ENCODE data around the gene EBLN2.
"Not testable (repeated sequence)": the region's sequence is repeated elsewhere in the genome, so short reads cannot be mapped to it uniquely, and the experiment has no call there.

The EBLN2 gene

DNA sequence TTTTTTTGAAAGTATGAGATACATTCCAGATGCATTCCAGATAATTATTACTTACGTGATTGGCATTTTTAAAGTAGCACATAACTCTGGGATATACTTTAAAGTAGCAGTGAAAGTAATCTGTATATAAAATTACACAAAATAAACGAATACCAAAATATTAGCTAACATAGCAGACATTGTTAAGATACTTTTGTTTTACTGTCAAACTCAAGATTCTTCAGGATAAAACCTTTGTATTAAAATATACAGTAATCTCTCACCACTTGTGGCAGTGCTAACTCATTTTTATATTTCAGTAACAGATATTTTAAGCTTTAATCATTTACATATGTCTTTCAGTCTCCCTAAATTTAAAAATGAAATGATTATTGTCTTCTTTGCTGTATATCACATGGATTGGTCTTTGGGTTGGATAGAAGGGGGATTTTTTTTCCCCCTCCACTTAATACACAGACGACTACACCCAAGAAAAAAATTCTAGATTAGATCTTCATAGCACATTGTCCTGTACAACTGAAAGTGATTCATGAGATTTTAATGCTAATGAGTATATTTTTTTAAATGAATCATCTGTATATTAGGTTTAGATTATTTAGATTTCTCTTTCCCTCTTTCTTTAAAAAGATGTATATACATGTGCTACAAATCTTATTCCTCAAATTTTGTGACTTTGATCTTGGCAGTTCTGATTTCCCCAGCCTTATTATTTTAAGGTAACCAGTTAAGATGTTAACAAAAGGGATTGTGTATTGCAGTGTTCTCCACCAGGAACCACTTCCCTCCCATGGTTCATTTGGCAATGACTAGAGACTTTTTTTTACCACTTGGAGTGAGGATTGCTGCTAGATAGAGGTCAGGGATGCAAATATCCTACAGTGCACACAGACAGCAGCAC, 24.5 kb upstream of the EBLN2 start:
- Histone ChIP-seq H3K9ac (ENCODE audit: low read length) (no peak overlapping the region), H3K4me1 (ENCODE audit: control insufficient read depth, insufficient read depth, low read length) (peaks cover 23% of the 10 kb centered on the region)

DNA sequence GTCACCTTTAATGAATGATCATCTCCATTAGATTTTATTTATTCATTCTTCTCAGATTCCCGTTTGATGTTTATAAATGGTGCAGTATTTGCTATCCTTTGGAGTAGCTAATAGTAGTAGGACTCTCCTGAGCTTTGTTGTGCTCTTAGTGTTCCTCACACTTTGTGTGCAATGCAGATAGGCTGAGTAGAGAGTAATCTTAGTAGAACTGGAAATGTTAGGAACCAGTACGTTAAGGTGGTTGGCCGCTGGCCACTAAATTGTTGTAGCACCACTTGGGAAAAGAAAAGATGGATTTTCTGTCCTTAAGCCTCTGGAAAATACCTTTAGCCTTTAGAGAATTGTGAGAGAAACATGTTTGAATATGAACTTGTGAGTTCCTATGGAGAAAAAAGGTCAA, 19.9 kb upstream of the EBLN2 start:
- no peaks in the 10 kb centered on the region for H3K27me3 ChIP-seq (ENCODE audit: control insufficient read depth, insufficient read depth, low read length)
- H3K4me1 ChIP-seq (ENCODE audit: control insufficient read depth, insufficient read depth, low read length), result peaks cover 23% of the 10 kb centered on the region
- no peaks in the 10 kb centered on the region for H3K9me3 ChIP-seq (ENCODE audit: control insufficient read depth, low read length)
- no peaks in the 10 kb centered on the region for H3K36me3 ChIP-seq (ENCODE audit: control insufficient read depth, insufficient read depth, low read length)
- no peak overlapping the region for H3K9ac ChIP-seq (ENCODE audit: low read length)
- H3K4me3 ChIP-seq (ENCODE audit: low read length), result no peak overlapping the region

More for the DNA sequence above, 24.5 kb upstream of the EBLN2 start:
- H3K9me3 ChIP-seq (ENCODE audit: control insufficient read depth, low read length), result no peaks in the 10 kb centered on the region
- H3K27me3 ChIP-seq (ENCODE audit: control insufficient read depth, insufficient read depth, low read length), result no peaks in the 10 kb centered on the region
- no peak overlapping the region for H3K4me3 ChIP-seq (ENCODE audit: low read length)
- H3K36me3 ChIP-seq (ENCODE audit: control insufficient read depth, insufficient read depth, low read length), result no peaks in the 10 kb centered on the region

DNA sequence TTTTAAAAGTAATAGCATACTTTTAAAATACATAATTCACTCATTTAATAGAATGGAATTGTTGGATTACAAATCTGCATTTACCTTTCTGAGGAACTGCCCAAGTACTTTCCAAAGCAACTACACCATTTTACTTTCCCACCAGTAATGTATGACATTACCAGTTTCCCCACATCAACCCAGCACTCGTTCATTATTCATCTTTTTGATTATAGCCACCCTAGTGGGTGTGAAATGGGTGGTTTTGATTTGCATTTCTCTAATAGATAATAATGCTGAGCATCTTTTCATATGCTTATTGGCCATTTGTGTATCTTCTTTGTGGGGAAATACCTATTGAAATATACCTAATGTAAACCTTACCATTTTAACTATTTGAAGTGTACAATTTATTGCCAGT, 18.0 kb upstream of the EBLN2 start:
- no peaks in the 10 kb centered on the region for H3K36me3 ChIP-seq (ENCODE audit: control insufficient read depth, insufficient read depth, low read length)
- H3K9me3 ChIP-seq (ENCODE audit: control insufficient read depth, low read length), result no peaks in the 10 kb centered on the region
- no peaks in the 10 kb centered on the region for H3K27me3 ChIP-seq (ENCODE audit: control insufficient read depth, insufficient read depth, low read length)
- H3K9ac ChIP-seq (ENCODE audit: low read length), result no peak overlapping the region
- H3K4me1 ChIP-seq (ENCODE audit: control insufficient read depth, insufficient read depth, low read length), result peaks cover 5% of the 10 kb centered on the region
- H3K4me3 ChIP-seq (ENCODE audit: low read length), result no peak overlapping the region

DNA sequence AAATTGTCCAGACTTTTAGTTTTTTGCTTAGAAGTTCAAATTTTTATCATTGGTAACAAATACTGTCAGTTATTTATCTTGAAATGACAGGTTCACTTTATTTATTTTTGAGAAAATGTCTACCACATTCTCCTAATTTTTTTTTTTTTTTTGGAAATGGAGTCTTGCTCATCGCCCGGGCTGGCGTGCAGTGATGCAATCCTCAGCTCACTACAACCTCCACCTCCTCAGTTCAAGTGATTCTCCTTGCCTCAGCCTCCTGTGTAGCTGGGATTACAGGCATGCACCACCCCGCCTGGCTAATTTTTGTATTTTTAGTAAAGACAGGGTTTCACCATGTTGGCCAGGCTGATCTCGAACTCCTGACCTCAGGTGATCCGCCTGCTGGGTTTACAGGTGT, 16.1 kb upstream of the EBLN2 start:
- H3K4me3 ChIP-seq (ENCODE audit: low read length), result no peak overlapping the region
- no peaks in the 10 kb centered on the region for H3K4me1 ChIP-seq (ENCODE audit: control insufficient read depth, insufficient read depth, low read length)
- H3K9me3 ChIP-seq (ENCODE audit: control insufficient read depth, low read length), result no peaks in the 10 kb centered on the region
- H3K36me3 ChIP-seq (ENCODE audit: control insufficient read depth, insufficient read depth, low read length), result no peaks in the 10 kb centered on the region
- H3K27me3 ChIP-seq (ENCODE audit: control insufficient read depth, insufficient read depth, low read length), result no peaks in the 10 kb centered on the region
- no peak overlapping the region for H3K9ac ChIP-seq (ENCODE audit: low read length)

DNA sequence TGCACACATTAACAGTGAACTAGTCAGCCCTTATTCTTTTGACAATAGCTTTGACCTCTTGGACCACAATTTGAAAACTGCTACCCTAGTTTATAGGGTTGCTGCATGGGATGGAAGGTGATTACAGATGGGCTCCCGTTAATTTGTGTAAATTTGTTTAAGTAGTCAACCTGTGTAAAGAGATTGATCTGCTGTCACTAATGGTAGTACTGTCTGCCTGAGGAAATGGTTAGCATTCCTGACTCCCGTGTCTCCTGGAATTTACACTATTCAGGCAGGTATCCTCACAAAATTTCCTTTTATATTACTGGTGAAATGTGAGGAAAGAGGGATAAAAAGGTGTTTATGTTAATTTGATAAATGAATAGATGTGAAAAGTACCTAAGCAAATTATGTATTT, 15.3 kb upstream of the EBLN2 start:
- H3K4me1 ChIP-seq (ENCODE audit: control insufficient read depth, insufficient read depth, low read length), result no peaks in the 10 kb centered on the region
- H3K9me3 ChIP-seq (ENCODE audit: control insufficient read depth, low read length), result no peaks in the 10 kb centered on the region
- H3K9ac ChIP-seq (ENCODE audit: low read length), result no peak overlapping the region
- H3K27me3 ChIP-seq (ENCODE audit: control insufficient read depth, insufficient read depth, low read length), result no peaks in the 10 kb centered on the region
- H3K4me3 ChIP-seq (ENCODE audit: low read length), result no peak overlapping the region
- no peaks in the 10 kb centered on the region for H3K36me3 ChIP-seq (ENCODE audit: control insufficient read depth, insufficient read depth, low read length)

DNA sequence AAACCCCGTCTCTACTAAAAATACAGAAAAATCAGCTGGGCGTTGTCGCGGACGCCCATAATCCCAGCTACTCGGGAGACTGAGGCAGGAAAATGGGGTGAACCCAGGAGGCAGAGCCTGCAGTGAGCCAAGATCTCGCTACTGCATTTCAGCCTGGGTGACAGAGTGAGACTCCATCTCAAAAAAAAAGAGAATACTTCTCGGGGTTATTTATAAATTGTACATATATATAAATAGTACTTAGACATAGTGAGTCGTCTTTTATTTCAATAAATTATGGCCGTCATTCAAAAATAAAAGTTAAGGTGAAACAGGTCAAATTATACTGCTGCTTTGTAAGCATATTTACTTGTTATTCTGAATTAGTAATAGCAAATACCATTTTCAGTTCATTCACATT, 12.1 kb upstream of the EBLN2 start:
- H3K27me3 ChIP-seq (ENCODE audit: control insufficient read depth, insufficient read depth, low read length), result no peaks in the 10 kb centered on the region
- H3K9me3 ChIP-seq (ENCODE audit: control insufficient read depth, low read length), result no peaks in the 10 kb centered on the region
- H3K36me3 ChIP-seq (ENCODE audit: control insufficient read depth, insufficient read depth, low read length), result no peaks in the 10 kb centered on the region
- no peak overlapping the region for H3K9ac ChIP-seq (ENCODE audit: low read length)
- H3K4me3 ChIP-seq (ENCODE audit: low read length), result no peak overlapping the region
- H3K4me1 ChIP-seq (ENCODE audit: control insufficient read depth, insufficient read depth, low read length), result no peaks in the 10 kb centered on the region

DNA sequence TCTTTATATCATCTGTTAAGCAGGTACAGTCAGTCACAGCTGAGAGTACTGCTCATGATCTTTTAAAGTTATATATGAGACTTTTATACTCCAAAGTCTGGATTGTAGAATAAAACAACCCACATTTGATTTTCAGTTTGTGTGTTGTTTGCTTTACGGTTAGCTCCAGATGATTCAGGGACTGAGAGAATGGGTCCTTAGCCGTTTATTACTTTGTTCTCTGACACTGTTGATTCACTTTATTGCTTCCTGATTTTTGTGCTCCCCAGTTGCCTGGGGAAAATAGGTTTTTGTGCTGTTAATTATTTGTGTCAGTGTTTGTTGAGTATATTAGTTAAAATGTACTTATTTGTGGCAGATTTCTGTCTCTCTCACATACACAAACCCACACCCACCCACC, 8.6 kb upstream of the EBLN2 start:
- H3K9ac ChIP-seq (ENCODE audit: low read length), result no peak overlapping the region
- H3K9me3 ChIP-seq (ENCODE audit: control insufficient read depth, low read length), result no peaks in the 10 kb centered on the region
- H3K27me3 ChIP-seq (ENCODE audit: control insufficient read depth, insufficient read depth, low read length), result no peaks in the 10 kb centered on the region
- H3K4me1 ChIP-seq (ENCODE audit: control insufficient read depth, insufficient read depth, low read length), result no peaks in the 10 kb centered on the region
- H3K36me3 ChIP-seq (ENCODE audit: control insufficient read depth, insufficient read depth, low read length), result no peaks in the 10 kb centered on the region
- no peak overlapping the region for H3K4me3 ChIP-seq (ENCODE audit: low read length)

DNA sequence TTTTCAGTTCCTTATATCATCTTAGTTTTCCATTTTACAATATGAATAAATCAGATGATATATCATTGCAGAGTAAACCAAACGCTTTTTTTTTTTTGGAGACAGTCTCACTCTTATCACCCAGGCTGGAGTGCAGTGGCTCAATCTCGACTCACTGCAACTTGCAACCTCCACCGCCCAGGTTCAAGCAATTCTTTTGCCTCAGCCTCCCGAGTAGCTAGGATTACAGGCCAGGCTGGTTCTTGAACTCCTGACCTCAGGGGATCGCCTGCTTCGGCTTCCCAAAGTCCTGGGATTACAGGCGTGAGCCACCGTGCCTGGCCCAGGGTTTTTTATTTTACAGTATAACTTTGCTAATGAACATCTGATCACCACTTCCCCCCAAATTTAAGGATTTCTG, 5.9 kb upstream of the EBLN2 start:
- Histone ChIP-seq H3K4me1 (ENCODE audit: control insufficient read depth, insufficient read depth, low read length) (no peaks in the 10 kb centered on the region), H3K9ac (ENCODE audit: low read length) (no peak overlapping the region), H3K27me3 (ENCODE audit: control insufficient read depth, insufficient read depth, low read length) (no peaks in the 10 kb centered on the region), H3K36me3 (ENCODE audit: control insufficient read depth, insufficient read depth, low read length) (no peaks in the 10 kb centered on the region), H3K9me3 (ENCODE audit: control insufficient read depth, low read length) (no peaks in the 10 kb centered on the region), H3K4me3 (ENCODE audit: low read length) (no peak overlapping the region)

DNA sequence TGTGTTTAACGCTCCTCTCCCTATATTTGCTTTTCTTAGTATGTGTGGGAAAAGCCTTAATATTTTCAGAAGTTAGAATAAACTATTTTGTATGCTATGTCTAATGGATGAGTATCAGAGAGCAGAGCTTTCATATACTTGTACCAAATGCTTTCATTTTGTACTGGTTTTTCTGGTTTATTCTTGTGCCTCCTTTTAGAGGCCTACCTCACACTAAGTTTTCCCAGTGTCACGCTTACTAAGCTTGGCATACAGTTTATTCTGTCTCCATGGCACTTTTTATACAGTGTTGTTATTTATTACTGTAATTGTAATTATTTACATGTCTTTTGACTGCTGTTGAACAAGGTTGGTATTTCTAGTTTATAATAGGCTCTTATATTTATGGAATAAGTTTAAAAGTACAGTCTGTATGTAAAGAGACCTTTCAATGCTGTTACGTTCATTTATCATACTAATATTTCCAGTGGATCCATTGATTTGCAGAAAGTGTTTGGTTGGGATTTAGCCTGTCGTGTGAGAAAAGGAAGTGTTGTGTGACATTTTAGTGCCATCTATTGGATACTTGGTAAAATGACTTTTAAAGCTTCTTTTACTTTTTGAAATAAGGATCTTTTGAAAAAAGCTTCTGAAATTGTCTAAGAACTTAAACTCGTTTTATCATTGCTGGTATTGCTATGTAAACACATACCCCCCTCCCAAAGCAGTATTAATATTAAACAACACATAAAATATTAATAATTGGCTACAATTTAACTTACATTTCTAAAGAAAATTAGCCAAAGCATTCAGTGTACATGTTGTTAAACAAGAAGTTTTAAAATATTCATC, 5.2 kb upstream of the EBLN2 start:
- H3K9ac ChIP-seq (ENCODE audit: low read length), result no peak overlapping the region
- H3K4me1 ChIP-seq (ENCODE audit: control insufficient read depth, insufficient read depth, low read length), result no peaks in the 10 kb centered on the region
- no peaks in the 10 kb centered on the region for H3K9me3 ChIP-seq (ENCODE audit: control insufficient read depth, low read length)
- no peaks in the 10 kb centered on the region for H3K36me3 ChIP-seq (ENCODE audit: control insufficient read depth, insufficient read depth, low read length)
- H3K4me3 ChIP-seq (ENCODE audit: low read length), result no peak overlapping the region
- H3K27me3 ChIP-seq (ENCODE audit: control insufficient read depth, insufficient read depth, low read length), result no peaks in the 10 kb centered on the region

DNA sequence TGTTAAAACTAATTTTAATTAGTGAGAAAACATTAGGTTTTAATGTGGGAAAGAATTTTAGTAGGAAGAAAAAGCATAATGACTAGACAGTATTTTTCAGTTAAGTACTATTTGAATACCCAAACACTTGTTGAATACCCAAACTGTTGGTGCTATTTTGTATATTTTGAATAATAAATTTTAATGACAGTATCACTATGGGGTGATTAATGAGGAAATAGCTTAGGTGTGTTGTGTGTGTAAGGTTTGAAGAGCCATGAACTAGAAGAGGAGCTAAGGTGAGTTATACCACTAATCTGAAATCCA, 4.7 kb upstream of the EBLN2 start:
- Histone ChIP-seq H3K27me3 (ENCODE audit: control insufficient read depth, insufficient read depth, low read length) (no peaks in the 10 kb centered on the region), H3K4me3 (ENCODE audit: low read length) (no peak overlapping the region), H3K9me3 (ENCODE audit: control insufficient read depth, low read length) (no peaks in the 10 kb centered on the region), H3K36me3 (ENCODE audit: control insufficient read depth, insufficient read depth, low read length) (no peaks in the 10 kb centered on the region), H3K4me1 (ENCODE audit: control insufficient read depth, insufficient read depth, low read length) (no peaks in the 10 kb centered on the region), H3K9ac (ENCODE audit: low read length) (no peak overlapping the region)

DNA sequence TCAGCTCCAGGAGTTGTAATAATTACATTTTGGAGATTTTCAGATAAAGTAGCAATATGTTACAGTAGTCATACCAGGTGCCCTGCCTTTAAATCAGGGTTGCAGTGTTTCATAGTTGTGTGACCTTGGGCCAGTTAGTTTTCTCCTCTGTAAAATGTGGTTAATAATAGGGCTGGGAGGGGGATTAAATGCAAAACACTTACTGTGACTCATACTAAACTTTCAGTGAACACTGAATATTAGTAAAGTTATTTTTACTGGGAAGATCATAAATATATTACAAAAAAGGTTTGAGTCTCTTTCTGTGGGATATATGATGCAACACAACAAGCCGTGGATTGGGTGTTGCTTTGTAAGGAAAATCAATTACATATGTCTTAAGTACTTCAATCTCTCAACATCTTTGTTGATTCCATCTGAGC, 1.1 kb upstream of the EBLN2 start:
- no peaks in the 10 kb centered on the region for H3K27me3 ChIP-seq (ENCODE audit: control insufficient read depth, insufficient read depth, low read length)
- H3K4me1 ChIP-seq (ENCODE audit: control insufficient read depth, insufficient read depth, low read length), result no peaks in the 10 kb centered on the region
- H3K4me3 ChIP-seq (ENCODE audit: low read length), result no peak overlapping the region
- H3K9me3 ChIP-seq (ENCODE audit: control insufficient read depth, low read length), result no peaks in the 10 kb centered on the region
- no peak overlapping the region for H3K9ac ChIP-seq (ENCODE audit: low read length)
- H3K36me3 ChIP-seq (ENCODE audit: control insufficient read depth, insufficient read depth, low read length), result peaks cover 5% of the 10 kb centered on the region

DNA sequence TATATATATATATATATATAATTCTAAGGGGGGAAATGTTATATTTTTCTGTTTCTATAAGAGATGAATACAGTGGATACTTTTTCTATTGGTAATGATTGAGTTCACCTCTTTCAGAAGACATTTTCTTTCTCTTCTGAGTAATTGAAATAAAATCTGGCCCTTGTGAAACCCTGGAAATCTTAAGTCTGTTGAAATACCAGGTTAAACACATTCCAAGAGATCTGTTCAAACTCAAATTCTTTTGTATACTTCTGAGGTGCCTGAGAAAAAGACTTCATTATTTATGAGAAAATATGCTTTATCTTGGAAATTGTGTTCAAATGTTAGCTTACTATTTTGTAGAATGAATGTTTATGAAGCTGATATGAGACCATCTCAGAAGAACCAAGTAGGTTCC, 4.8 kb downstream of the EBLN2 start:
- H3K27me3 ChIP-seq (ENCODE audit: control insufficient read depth, insufficient read depth, low read length); H3K4me1 ChIP-seq (ENCODE audit: control insufficient read depth, insufficient read depth, low read length); H3K36me3 ChIP-seq (ENCODE audit: control insufficient read depth, insufficient read depth, low read length); H3K4me3 ChIP-seq (ENCODE audit: low read length); H3K9me3 ChIP-seq (ENCODE audit: control insufficient read depth, low read length); H3K9ac ChIP-seq (ENCODE audit: low read length): not testable (repeated sequence)
